ENCODE measurements around the gene SLC41A2.

DNA sequence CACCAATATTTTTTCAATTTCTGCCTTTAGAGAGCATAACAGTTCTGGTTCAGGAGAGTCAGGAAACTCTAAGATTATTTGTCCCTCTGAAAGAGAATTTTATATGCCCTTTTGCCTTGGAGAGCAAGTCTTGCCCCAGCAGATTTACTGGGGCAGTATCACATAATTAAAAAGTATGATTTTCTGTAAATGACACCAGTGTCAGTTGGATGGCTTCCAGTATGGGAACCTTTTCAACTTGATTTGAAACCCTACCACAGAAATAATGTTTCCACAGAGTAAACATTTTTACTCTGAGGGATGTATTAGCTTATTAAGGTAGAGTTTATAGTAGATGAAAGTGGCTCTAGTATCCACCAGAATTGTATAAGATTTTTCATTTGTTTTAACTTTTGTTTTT lies 43.4 kb upstream of the SLC41A2 start:
- TF ChIP-seq, protein P1, sequence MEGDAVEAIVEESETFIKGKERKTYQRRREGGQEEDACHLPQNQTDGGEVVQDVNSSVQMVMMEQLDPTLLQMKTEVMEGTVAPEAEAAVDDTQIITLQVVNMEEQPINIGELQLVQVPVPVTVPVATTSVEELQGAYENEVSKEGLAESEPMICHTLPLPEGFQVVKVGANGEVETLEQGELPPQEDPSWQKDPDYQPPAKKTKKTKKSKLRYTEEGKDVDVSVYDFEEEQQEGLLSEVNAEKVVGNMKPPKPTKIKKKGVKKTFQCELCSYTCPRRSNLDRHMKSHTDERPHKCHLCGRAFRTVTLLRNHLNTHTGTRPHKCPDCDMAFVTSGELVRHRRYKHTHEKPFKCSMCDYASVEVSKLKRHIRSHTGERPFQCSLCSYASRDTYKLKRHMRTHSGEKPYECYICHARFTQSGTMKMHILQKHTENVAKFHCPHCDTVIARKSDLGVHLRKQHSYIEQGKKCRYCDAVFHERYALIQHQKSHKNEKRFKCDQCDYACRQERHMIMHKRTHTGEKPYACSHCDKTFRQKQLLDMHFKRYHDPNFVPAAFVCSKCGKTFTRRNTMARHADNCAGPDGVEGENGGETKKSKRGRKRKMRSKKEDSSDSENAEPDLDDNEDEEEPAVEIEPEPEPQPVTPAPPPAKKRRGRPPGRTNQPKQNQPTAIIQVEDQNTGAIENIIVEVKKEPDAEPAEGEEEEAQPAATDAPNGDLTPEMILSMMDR (IDR thresholded peaks at IDR 0.05), result no peak
- TF ChIP-seq POLR2A (IDR thresholded peaks at IDR 0.05) (no peak), POLR2AphosphoS5 (IDR thresholded peaks at IDR 0.05) (no peak), EP300 (IDR thresholded peaks at IDR 0.05) (no peak)

Measured in sigmoid colon (tissue), 4 donors.